GM12892 (cell line): Measurements from ENCODE around the gene ITFG2.

Experiments
- POLR2A ChIP-seq: IDR thresholded peaks from 2 replicates; pipeline ENCODE4 v1.6.1; 2011; ENCODE audit warnings: low read depth, low read length, control low read depth
- TAF1 ChIP-seq: IDR thresholded peaks from 2 replicates; pipeline ENCODE4 v1.6.1; 2011; ENCODE audit warnings: low read depth, mild to moderate bottlenecking, control low read depth, low read length, borderline replicate concordance

DNA sequence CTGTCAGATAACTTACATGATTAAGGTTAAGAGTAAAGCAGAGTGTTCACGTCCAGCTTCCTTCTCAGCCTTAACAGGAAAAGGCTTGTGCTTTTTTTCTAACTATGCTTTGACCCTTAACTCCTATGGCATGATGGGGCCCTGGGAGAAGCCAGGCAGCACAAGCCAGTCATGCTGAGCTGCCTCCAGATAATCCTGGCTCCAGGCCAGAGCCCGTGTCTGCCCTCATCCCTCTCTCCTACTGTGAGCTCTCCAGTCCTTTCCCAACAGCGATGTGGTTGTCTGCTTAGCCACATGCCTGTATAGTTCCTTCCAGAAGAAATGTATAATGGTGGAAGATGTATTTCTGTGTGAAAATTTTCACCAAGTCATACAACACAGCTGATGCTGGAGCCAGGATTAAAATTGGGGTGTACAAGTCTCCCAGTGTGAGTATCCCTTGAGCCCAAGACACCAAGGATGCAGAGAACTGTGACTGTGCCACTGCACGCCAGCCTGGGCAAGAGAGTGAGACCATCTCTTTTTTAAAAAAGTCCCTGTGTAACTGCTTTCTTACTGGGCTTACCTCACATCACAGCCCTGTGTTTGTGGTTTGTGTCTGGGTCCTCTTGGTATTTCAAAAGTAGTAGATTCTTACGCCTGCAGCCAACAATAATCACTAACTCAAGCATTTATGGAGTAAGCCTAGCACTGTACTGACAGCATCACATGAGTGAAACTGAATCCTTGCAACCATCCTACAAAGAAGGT lies 7.9 kb upstream of the ITFG2 start:
- no peak; the same call in 1 of the 2 replicates for TF ChIP-seq POLR2A
- no peak for TF ChIP-seq TAF1
